Measurements from ENCODE around the gene FLAD1. TPM values are rescaled to one million over a fixed set of nuclear protein-coding genes. Genes with fewer than 3 reads are reported as not detected.

Gene FLAD1
- polyA plus RNA-seq, 2 of the 4 experiments (the other 2 are of a cell fraction) = 34.1 to 43.5 TPM

DNA sequence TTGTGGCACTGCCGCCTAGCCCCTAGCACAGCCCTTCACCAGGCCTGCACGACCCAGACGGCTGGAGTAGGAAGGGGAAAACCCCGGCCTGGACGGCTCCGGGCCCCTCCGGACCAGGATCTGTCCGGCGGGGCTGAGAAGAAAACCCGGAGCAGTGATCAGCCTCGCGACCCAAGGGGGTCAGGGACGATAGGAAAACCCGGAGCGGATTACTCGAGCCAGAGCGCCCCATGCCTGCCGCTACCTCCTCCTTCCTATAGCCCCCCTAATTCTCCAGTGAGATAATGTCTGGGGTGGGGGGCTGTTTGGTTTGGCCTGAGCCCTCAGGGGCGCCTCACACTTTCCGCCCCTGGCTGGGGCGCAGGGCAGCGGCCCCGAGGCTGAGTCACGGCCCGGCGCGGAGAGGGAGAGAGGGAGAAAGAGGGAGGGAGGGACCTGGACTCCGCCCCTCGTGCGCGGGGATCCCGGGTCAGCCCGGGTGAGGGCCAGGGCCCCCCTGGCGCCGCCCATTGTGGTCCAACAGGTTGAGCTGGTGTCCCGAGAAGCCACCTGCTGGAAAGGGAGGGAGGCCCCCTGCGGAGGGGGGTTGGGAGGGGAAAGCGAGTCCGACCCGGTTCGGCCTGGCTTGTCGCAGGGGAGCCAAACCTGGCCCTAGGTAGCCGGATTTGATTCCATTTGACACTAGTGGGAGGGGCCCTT is 17.7 kb downstream of the FLAD1 start (continued):
- TF ChIP-seq REST (IDR thresholded peaks at IDR 0.05) (no peak; the same call in 1 of the 2 replicates), JUNB (IDR thresholded peaks at IDR 0.05) (peak; percentile 60; the same call in 1 of the 2 replicates), CBX8 (IDR thresholded peaks at IDR 0.05) (no peak)
- TF ChIP-seq, protein P1, sequence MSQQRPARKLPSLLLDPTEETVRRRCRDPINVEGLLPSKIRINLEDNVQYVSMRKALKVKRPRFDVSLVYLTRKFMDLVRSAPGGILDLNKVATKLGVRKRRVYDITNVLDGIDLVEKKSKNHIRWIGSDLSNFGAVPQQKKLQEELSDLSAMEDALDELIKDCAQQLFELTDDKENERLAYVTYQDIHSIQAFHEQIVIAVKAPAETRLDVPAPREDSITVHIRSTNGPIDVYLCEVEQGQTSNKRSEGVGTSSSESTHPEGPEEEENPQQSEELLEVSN (IDR thresholded peaks at IDR 0.05; ENCODE audit: borderline replicate concordance, low read depth) = no peak; the same call in 1 of the 2 replicates

GRCh38 chr1:155001425-155001674 is 18.2 kb downstream of the FLAD1 start:
- POLR2A ChIA-PET = interaction anchor here (0.6 to 4.8 kb wide), 8 partner anchors 9 to 65 kb away, joined by 3 to 52 read pairs (median 4); partner anchors contain the start of genes CKS1B, FLAD1, PMVK and PYGO2
- Histone ChIP-seq H3K9me3 (no peaks in the 10 kb centered on the region), H3K27ac (peak overlapping the region; percentile 98 to 100), H3K4me2 (peak overlapping the region; percentile 99), H3K4me3 (peak overlapping the region; percentile 80), H3K4me1 (peaks cover 38% of the 10 kb centered on the region)
- peak; percentile 14 to 23; a peak in 3 of 6 replicates for ATAC-seq
- no peak for FAIRE-seq
- WGBS (ENCODE audit: missing lambda C conversion rate) = 5% methylated on average over 8 of the region's 11 CpGs
- TF ChIP-seq MAX (IDR thresholded peaks at IDR 0.05) (no peak), FOSB (CRISPR knock-in tag; IDR thresholded peaks at IDR 0.05) (peak; percentile 64; the same call in 1 of the 2 replicates), HOXA7 (CRISPR knock-in tag; IDR thresholded peaks at IDR 0.05) (peak; percentile 59; the same call in 1 of the 2 replicates)
- no peak for DNase-seq (ENCODE audit: low read depth in 1 of 2, low spot score in 1 of 2)
- CTCF ChIA-PET = no interaction called here

GRCh38 chr1:155001675-155002463 is 18.7 kb downstream of the FLAD1 start:
- POLR2A ChIA-PET = interaction anchor here (0.5 to 4.8 kb wide), 13 partner anchors 9 to 226 kb away, joined by 3 to 52 read pairs (median 5); partner anchors contain the start of genes CKS1B, FLAD1, PMVK and PYGO2
- peak overlapping the region; percentile 80 for H3K4me3 ChIP-seq
- no peaks in the 10 kb centered on the region for H3K9me3 ChIP-seq
- CTCF ChIA-PET = interaction anchor here (1.0 kb wide), 1 partner anchor 84 kb away, joined by 5 read pairs; no protein-coding TSS in a partner anchor
- ATAC-seq (peak; percentile 51 to 73), DNase-seq (ENCODE audit: low read depth in 1 of 2, low spot score in 1 of 2) (peak; percentile 96 to 100), FAIRE-seq (no peak)
- TF ChIP-seq RAD21 (conservative IDR thresholded peaks at IDR 0.05 in 1 of 2, IDR thresholded peaks at IDR 0.05 in 1 of 2) (peak; percentile 37 to 62), RARB (CRISPR knock-in tag; IDR thresholded peaks at IDR 0.05) (no peak), HOXB5 (CRISPR knock-in tag; IDR thresholded peaks at IDR 0.05) (no peak), MAX (IDR thresholded peaks at IDR 0.05) (peak; percentile 51), HOXB13 (CRISPR knock-in tag; IDR thresholded peaks at IDR 0.05; ENCODE audit: low read depth) (no peak), SMC3 (IDR thresholded peaks at IDR 0.05) (peak; percentile 32; the same call in 2 of the 3 replicates), KDM5A (IDR thresholded peaks at IDR 0.05) (peak; percentile 63; the same call in 1 of the 2 replicates), BHLHE40 (IDR thresholded peaks at IDR 0.05; ENCODE audit: low read depth, low read length) (peak; percentile 86), PBX3 (IDR thresholded peaks at IDR 0.05) (peak; percentile 84), SREBF2 (IDR thresholded peaks at IDR 0.05) (no peak), FOSL2 (IDR thresholded peaks at IDR 0.05) (no peak), FOSL2 (CRISPR knock-in tag; IDR thresholded peaks at IDR 0.05) (0 out of 2 replicates have a peak, but pooled peaks have one; percentile 2)
- TF ChIP-seq, protein P2, sequence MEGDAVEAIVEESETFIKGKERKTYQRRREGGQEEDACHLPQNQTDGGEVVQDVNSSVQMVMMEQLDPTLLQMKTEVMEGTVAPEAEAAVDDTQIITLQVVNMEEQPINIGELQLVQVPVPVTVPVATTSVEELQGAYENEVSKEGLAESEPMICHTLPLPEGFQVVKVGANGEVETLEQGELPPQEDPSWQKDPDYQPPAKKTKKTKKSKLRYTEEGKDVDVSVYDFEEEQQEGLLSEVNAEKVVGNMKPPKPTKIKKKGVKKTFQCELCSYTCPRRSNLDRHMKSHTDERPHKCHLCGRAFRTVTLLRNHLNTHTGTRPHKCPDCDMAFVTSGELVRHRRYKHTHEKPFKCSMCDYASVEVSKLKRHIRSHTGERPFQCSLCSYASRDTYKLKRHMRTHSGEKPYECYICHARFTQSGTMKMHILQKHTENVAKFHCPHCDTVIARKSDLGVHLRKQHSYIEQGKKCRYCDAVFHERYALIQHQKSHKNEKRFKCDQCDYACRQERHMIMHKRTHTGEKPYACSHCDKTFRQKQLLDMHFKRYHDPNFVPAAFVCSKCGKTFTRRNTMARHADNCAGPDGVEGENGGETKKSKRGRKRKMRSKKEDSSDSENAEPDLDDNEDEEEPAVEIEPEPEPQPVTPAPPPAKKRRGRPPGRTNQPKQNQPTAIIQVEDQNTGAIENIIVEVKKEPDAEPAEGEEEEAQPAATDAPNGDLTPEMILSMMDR (IDR thresholded peaks at IDR 0.05) = peak; percentile 46
- H3K4me1 ChIP-seq = peaks cover 43% of the 10 kb centered on the region
- peak overlapping the region; percentile 99 for H3K4me2 ChIP-seq
- peak overlapping the region; percentile 98 to 100 for H3K27ac ChIP-seq
- WGBS (ENCODE audit: missing lambda C conversion rate) = 0% methylated on average over 9 of the region's 38 CpGs
